HEK293 (cell line): Measurements from ENCODE around the gene DNASE2.
A peak's percentile ranks its signal among the peaks of the same experiment; 100 is the strongest.

Experiments
- BCL11B ChIP-seq: fragments of 450-650 bp; formaldehyde crosslinking; IDR thresholded peaks from 2 replicates; pipeline ENCODE4 v1.5.1; 2016; ENCODE audit warnings: low read depth, missing biosample characterization, missing genetic modification characterization
- GLIS1 ChIP-seq: fragments of 450-650 bp; formaldehyde crosslinking; IDR thresholded peaks from 2 replicates; pipeline ENCODE4 v1.5.1; 2016; ENCODE audit warnings: missing biosample characterization, missing genetic modification characterization
- KLF1 ChIP-seq: fragments of 450-650 bp; formaldehyde crosslinking; IDR thresholded peaks from 2 replicates; pipeline ENCODE4 v1.5.1; 2016; ENCODE audit warnings: missing biosample characterization, missing genetic modification characterization
- KLF7 ChIP-seq: fragments of 450-650 bp; formaldehyde crosslinking; IDR thresholded peaks from 2 replicates; pipeline ENCODE4 v1.5.1; 2016; ENCODE audit warnings: missing biosample characterization, missing genetic modification characterization, borderline replicate concordance
- KLF9 ChIP-seq: fragments of 450-650 bp; formaldehyde crosslinking; IDR thresholded peaks from 2 replicates; pipeline ENCODE4 v1.5.1; 2016; ENCODE audit warnings: missing biosample characterization, missing genetic modification characterization, low read depth
- PRDM1 ChIP-seq: fragments of 450-650 bp; formaldehyde crosslinking; IDR thresholded peaks from 2 replicates; pipeline ENCODE4; 2016; ENCODE audit warnings: missing biosample characterization, missing genetic modification characterization
- SALL2 ChIP-seq: fragments of 450-650 bp; formaldehyde crosslinking; IDR thresholded peaks from 2 replicates; pipeline ENCODE4 v1.5.0; 2017; ENCODE audit warnings: missing biosample characterization, mild to moderate bottlenecking, missing genetic modification characterization, borderline replicate concordance
- TRIM28 ChIP-seq: IDR thresholded peaks from 2 replicates; pipeline ENCODE4 v1.6.1; 2011; ENCODE audit warnings: low read length, control low read depth, borderline replicate concordance
- ZBTB8A ChIP-seq: fragments of 450-650 bp; formaldehyde crosslinking; IDR thresholded peaks from 2 replicates; pipeline ENCODE4 v1.5.1; 2016; ENCODE audit warnings: missing biosample characterization, missing genetic modification characterization
- ZNF10 ChIP-seq: fragments of 450-650 bp; formaldehyde crosslinking; IDR thresholded peaks from 2 replicates; pipeline ENCODE4 v1.5.1; 2017; ENCODE audit warnings: missing biosample characterization, missing genetic modification characterization
- ZNF114 ChIP-seq: fragments of 450-650 bp; formaldehyde crosslinking; IDR thresholded peaks from 2 replicates; pipeline ENCODE4 v1.5.0; 2017; ENCODE audit warnings: missing biosample characterization, missing genetic modification characterization
- ZNF146 ChIP-seq: fragments of 450-650 bp; formaldehyde crosslinking; IDR thresholded peaks from 2 replicates; pipeline ENCODE4 v1.5.1; 2016; ENCODE audit warnings: missing biosample characterization, missing genetic modification characterization
- ZNF155 ChIP-seq: fragments of 450-650 bp; formaldehyde crosslinking; IDR thresholded peaks from 2 replicates; pipeline ENCODE4 v1.5.1; 2016; ENCODE audit warnings: missing biosample characterization, missing genetic modification characterization
- ZNF157 ChIP-seq: fragments of 450-650 bp; formaldehyde crosslinking; IDR thresholded peaks from 2 replicates; pipeline ENCODE4 v1.5.1; 2016; ENCODE audit warnings: missing biosample characterization, missing genetic modification characterization
- ZNF221 ChIP-seq: fragments of 450-650 bp; formaldehyde crosslinking; IDR thresholded peaks from 2 replicates; pipeline ENCODE4 v1.5.1; 2017; ENCODE audit warnings: missing biosample characterization, missing genetic modification characterization, borderline replicate concordance
- ZNF24 ChIP-seq: fragments of 450-650 bp; formaldehyde crosslinking; IDR thresholded peaks from 2 replicates; pipeline ENCODE4 v1.5.1; 2016; ENCODE audit warnings: missing biosample characterization, missing genetic modification characterization
- ZNF391 ChIP-seq: fragments of 450-650 bp; formaldehyde crosslinking; IDR thresholded peaks from 2 replicates; pipeline ENCODE4 v1.5.1; 2016; ENCODE audit warnings: low read depth, missing biosample characterization, missing genetic modification characterization, borderline replicate concordance
- ZNF404 ChIP-seq: fragments of 450-650 bp; formaldehyde crosslinking; IDR thresholded peaks from 2 replicates; pipeline ENCODE4 v1.5.1; 2017; ENCODE audit warnings: missing biosample characterization, missing genetic modification characterization
- ZNF544 ChIP-seq: fragments of 450-650 bp; formaldehyde crosslinking; IDR thresholded peaks from 2 replicates; pipeline ENCODE4 v1.5.0; 2017; ENCODE audit warnings: missing biosample characterization, missing genetic modification characterization
- ZNF560 ChIP-seq: fragments of 450-650 bp; formaldehyde crosslinking; IDR thresholded peaks from 2 replicates; pipeline ENCODE4 v1.5.1; 2017; ENCODE audit warnings: missing biosample characterization, missing genetic modification characterization, borderline replicate concordance
- ZNF624 ChIP-seq: fragments of 450-650 bp; formaldehyde crosslinking; IDR thresholded peaks from 2 replicates; pipeline ENCODE4 v1.5.1; 2017; ENCODE audit warnings: missing biosample characterization, missing genetic modification characterization
- ZNF664 ChIP-seq: fragments of 450-650 bp; formaldehyde crosslinking; IDR thresholded peaks from 2 replicates; pipeline ENCODE4 v1.5.1; 2016; ENCODE audit warnings: missing biosample characterization, missing genetic modification characterization
- ZNF670 ChIP-seq: fragments of 450-650 bp; formaldehyde crosslinking; IDR thresholded peaks from 2 replicates; pipeline ENCODE4 v1.5.1; 2016; ENCODE audit warnings: missing biosample characterization, missing genetic modification characterization, low read depth
- ZNF701 ChIP-seq: fragments of 450-650 bp; formaldehyde crosslinking; IDR thresholded peaks from 2 replicates; pipeline ENCODE4 v1.5.1; 2016; ENCODE audit warnings: missing biosample characterization, missing genetic modification characterization
- ZNF777 ChIP-seq: fragments of 450-650 bp; formaldehyde crosslinking; IDR thresholded peaks from 2 replicates; pipeline ENCODE4 v1.5.1; 2017; ENCODE audit warnings: missing biosample characterization, missing genetic modification characterization, borderline replicate concordance
- ZNF785 ChIP-seq: fragments of 450-650 bp; formaldehyde crosslinking; IDR thresholded peaks from 2 replicates; pipeline ENCODE4 v1.5.1; 2016; ENCODE audit warnings: missing biosample characterization, missing genetic modification characterization
- ZNF791 ChIP-seq: fragments of 450-650 bp; formaldehyde crosslinking; IDR thresholded peaks from 2 replicates; pipeline ENCODE4 v1.5.1; 2016; ENCODE audit warnings: missing biosample characterization, missing genetic modification characterization
- ZSCAN23 ChIP-seq: fragments of 450-650 bp; formaldehyde crosslinking; IDR thresholded peaks from 2 replicates; pipeline ENCODE4 v1.5.1; 2016; ENCODE audit warnings: missing biosample characterization, missing genetic modification characterization
- TF ChIP-seq, protein P1 (sequence below): fragments of 450-650 bp; formaldehyde crosslinking; IDR thresholded peaks from 2 replicates; pipeline ENCODE4 v1.5.1; 2016; ENCODE audit warnings: missing biosample characterization, missing genetic modification characterization
- TF ChIP-seq, protein P2 (sequence below): fragments of 450-650 bp; formaldehyde crosslinking; IDR thresholded peaks from 2 replicates; pipeline ENCODE4 v1.5.1; 2016; ENCODE audit warnings: missing biosample characterization, missing genetic modification characterization, borderline replicate concordance
- TF ChIP-seq, protein P3 (sequence below): fragments of 450-650 bp; formaldehyde crosslinking; IDR thresholded peaks from 2 replicates; pipeline ENCODE4 v1.5.1; 2017; ENCODE audit warnings: missing biosample characterization, missing genetic modification characterization
- TF ChIP-seq, protein P4 (sequence below): fragments of 450-650 bp; formaldehyde crosslinking; IDR thresholded peaks from 2 replicates; pipeline ENCODE4 v1.5.1; 2016; ENCODE audit warnings: missing biosample characterization, missing genetic modification characterization
- TF ChIP-seq, protein P5 (sequence below): fragments of 450-650 bp; formaldehyde crosslinking; IDR thresholded peaks from 2 replicates; pipeline ENCODE4 v1.5.1; 2016; ENCODE audit warnings: missing biosample characterization, missing genetic modification characterization

Gene DNASE2

DNA sequence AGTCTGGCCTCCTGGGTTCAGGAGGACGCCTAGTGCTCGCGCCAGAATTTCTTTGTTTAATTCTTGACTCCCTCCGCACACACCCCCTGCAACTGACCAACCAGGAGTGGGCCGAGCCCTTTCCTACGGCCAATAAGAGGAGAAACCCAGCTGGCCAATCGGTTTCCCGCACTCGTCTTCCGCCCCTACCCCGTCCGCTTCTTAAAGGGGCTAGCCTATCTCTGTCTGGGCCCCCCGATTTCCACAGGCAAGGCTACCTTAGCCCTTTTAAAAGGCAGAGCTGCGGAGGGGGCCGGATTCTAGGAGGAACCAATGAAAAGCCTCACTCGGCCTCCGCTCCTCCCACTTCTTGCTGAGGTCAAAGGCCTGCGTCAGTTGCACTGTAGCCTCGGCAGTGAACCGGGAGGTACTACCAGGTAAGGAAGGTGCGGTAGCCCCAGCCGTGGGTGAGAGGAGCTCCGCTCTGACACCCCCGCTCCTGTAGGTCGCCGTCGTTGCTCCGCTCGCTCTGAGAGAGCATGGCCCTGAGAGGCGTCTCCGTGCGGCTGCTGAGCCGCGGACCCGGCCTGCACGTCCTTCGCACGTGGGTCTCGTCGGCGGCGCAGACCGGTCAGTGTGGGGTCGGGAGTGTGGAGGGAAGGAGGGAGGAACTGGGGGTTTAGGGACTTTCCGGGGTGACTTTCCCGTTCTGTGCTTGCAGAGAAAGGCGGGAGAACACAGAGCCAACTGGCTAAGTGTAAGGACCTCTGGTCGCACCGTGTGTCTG is 9.7 kb upstream of the DNASE2 start, which contains the start of gene GCDH (continued):
- TF ChIP-seq ZNF157: no peak
- TF ChIP-seq ZNF701 (tag by site-specific recombination): no peak
- TF ChIP-seq ZSCAN23 (tag by site-specific recombination): no peak
- no peak; the same call in none of the 2 replicates for TF ChIP-seq ZNF24 (tag by site-specific recombination)
- no peak; the same call in 1 of the 2 replicates for TF ChIP-seq GLIS1 (tag by site-specific recombination)
- no peak for TF ChIP-seq ZNF404
- no peak for TF ChIP-seq SALL2 (tag by site-specific recombination)
- TF ChIP-seq, protein P1, sequence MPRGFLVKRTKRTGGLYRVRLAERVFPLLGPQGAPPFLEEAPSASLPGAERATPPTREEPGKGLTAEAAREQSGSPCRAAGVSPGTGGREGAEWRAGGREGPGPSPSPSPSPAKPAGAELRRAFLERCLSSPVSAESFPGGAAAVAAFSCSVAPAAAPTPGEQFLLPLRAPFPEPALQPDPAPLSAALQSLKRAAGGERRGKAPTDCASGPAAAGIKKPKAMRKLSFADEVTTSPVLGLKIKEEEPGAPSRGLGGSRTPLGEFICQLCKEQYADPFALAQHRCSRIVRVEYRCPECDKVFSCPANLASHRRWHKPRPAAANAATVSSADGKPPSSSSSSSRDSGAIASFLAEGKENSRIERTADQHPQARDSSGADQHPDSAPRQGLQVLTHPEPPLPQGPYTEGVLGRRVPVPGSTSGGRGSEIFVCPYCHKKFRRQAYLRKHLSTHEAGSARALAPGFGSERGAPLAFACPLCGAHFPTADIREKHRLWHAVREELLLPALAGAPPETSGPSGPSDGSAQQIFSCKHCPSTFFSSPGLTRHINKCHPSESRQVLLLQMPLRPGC: no peak
- TF ChIP-seq PRDM1 (tag by site-specific recombination): no peak
- no peak for TF ChIP-seq ZNF221 (tag by site-specific recombination)
- no peak for TF ChIP-seq ZNF785 (tag by site-specific recombination)
- no peak for TF ChIP-seq ZNF664 (tag by site-specific recombination)
- TF ChIP-seq, protein P2, sequence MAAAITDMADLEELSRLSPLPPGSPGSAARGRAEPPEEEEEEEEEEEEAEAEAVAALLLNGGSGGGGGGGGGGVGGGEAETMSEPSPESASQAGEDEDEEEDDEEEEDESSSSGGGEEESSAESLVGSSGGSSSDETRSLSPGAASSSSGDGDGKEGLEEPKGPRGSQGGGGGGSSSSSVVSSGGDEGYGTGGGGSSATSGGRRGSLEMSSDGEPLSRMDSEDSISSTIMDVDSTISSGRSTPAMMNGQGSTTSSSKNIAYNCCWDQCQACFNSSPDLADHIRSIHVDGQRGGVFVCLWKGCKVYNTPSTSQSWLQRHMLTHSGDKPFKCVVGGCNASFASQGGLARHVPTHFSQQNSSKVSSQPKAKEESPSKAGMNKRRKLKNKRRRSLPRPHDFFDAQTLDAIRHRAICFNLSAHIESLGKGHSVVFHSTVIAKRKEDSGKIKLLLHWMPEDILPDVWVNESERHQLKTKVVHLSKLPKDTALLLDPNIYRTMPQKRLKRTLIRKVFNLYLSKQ: no peak
- TF ChIP-seq ZNF791 (tag by site-specific recombination): no peak
- no peak for TF ChIP-seq ZNF544
- peak; percentile 30; the same call in 1 of the 2 replicates for TF ChIP-seq ZBTB8A (tag by site-specific recombination)
- no peak for TF ChIP-seq ZNF670 (tag by site-specific recombination)
- no peak for TF ChIP-seq KLF7 (tag by site-specific recombination)
- TF ChIP-seq ZNF146 (tag by site-specific recombination): no peak
- no peak for TF ChIP-seq ZNF391 (tag by site-specific recombination)
- no peak for TF ChIP-seq ZNF560 (tag by site-specific recombination)
- TF ChIP-seq ZNF10: no peak
- no peak for TF ChIP-seq ZNF114 (tag by site-specific recombination)
- TF ChIP-seq ZNF777 (tag by site-specific recombination): no peak
- TF ChIP-seq ZNF624 (tag by site-specific recombination): no peak
- 0 out of 2 replicates have a peak, but pooled peaks have one; percentile 49 for TF ChIP-seq BCL11B
- no peak; the same call in 1 of the 2 replicates for TF ChIP-seq KLF1 (tag by site-specific recombination)
- peak; percentile 81; the same call in 1 of the 2 replicates for TF ChIP-seq KLF9 (tag by site-specific recombination)
- TF ChIP-seq, protein P3, sequence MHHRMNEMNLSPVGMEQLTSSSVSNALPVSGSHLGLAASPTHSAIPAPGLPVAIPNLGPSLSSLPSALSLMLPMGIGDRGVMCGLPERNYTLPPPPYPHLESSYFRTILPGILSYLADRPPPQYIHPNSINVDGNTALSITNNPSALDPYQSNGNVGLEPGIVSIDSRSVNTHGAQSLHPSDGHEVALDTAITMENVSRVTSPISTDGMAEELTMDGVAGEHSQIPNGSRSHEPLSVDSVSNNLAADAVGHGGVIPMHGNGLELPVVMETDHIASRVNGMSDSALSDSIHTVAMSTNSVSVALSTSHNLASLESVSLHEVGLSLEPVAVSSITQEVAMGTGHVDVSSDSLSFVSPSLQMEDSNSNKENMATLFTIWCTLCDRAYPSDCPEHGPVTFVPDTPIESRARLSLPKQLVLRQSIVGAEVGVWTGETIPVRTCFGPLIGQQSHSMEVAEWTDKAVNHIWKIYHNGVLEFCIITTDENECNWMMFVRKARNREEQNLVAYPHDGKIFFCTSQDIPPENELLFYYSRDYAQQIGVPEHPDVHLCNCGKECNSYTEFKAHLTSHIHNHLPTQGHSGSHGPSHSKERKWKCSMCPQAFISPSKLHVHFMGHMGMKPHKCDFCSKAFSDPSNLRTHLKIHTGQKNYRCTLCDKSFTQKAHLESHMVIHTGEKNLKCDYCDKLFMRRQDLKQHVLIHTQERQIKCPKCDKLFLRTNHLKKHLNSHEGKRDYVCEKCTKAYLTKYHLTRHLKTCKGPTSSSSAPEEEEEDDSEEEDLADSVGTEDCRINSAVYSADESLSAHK (tag by site-specific recombination): no peak
- TF ChIP-seq TRIM28: no peak
- TF ChIP-seq ZNF155 (tag by site-specific recombination): no peak
- TF ChIP-seq, protein P4, sequence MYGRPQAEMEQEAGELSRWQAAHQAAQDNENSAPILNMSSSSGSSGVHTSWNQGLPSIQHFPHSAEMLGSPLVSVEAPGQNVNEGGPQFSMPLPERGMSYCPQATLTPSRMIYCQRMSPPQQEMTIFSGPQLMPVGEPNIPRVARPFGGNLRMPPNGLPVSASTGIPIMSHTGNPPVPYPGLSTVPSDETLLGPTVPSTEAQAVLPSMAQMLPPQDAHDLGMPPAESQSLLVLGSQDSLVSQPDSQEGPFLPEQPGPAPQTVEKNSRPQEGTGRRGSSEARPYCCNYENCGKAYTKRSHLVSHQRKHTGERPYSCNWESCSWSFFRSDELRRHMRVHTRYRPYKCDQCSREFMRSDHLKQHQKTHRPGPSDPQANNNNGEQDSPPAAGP: no peak
- TF ChIP-seq, protein P5, sequence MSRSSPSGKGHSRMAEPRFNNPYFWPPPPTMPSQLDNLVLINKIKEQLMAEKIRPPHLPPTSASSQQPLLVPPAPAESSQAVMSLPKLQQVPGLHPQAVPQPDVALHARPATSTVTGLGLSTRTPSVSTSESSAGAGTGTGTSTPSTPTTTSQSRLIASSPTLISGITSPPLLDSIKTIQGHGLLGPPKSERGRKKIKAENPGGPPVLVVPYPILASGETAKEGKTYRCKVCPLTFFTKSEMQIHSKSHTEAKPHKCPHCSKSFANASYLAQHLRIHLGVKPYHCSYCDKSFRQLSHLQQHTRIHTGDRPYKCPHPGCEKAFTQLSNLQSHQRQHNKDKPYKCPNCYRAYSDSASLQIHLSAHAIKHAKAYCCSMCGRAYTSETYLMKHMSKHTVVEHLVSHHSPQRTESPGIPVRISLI (tag by site-specific recombination): no peak
